Esophagus squamous epithelium (tissue), 4 donors: Measurements from ENCODE around the gene DGKQ.

Experiments
- POLR2A ChIP-seq, 4 donors: fragments of 450-650 bp; IDR thresholded peaks; one replicate each; pipeline ENCODE4 v1.6.1; 2017; ENCODE audit warnings: antibody characterized with exemption in 4 of 4, mild to moderate bottlenecking in 4 of 4, moderate library complexity in 3 of 4
- TF ChIP-seq, protein P1 (sequence below), 6 experiments: fragments of 450-650 bp in 4 of 6; fragments of 200-600 bp in 2 of 6; sonication (generic) in 2 of 6; IDR thresholded peaks; one replicate each; pipeline ENCODE4 v1.5.1; 2016 to 2019; ENCODE audit warnings: antibody characterized with exemption in 6 of 6, mild to moderate bottlenecking in 4 of 6, moderate library complexity in 4 of 6

DNA sequence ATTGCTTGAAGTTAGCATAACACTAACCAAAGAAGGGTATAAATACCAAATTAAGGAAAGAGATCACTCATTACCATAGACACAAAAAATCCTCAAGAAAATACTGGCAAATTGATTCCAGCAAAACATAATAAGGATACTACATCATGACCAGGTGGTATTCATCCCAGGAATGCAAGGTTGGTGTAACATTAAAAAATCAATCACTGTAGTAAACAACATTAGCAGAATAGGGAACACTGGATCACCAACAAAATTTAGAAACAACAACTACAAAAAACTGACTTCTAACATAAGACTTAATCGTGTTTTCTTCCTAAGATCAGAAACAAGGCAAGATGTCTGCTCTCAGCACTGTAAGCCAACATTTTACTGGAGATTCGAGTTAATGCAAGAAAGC is 55.4 kb downstream of the DGKQ start:
- TF ChIP-seq, protein P1, sequence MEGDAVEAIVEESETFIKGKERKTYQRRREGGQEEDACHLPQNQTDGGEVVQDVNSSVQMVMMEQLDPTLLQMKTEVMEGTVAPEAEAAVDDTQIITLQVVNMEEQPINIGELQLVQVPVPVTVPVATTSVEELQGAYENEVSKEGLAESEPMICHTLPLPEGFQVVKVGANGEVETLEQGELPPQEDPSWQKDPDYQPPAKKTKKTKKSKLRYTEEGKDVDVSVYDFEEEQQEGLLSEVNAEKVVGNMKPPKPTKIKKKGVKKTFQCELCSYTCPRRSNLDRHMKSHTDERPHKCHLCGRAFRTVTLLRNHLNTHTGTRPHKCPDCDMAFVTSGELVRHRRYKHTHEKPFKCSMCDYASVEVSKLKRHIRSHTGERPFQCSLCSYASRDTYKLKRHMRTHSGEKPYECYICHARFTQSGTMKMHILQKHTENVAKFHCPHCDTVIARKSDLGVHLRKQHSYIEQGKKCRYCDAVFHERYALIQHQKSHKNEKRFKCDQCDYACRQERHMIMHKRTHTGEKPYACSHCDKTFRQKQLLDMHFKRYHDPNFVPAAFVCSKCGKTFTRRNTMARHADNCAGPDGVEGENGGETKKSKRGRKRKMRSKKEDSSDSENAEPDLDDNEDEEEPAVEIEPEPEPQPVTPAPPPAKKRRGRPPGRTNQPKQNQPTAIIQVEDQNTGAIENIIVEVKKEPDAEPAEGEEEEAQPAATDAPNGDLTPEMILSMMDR (IDR thresholded peaks at IDR 0.05): no peak
- TF ChIP-seq POLR2A (IDR thresholded peaks at IDR 0.05): no peak
